ENCODE data around the gene GOLGA6D.
"Not testable (repeated sequence)": the region's sequence is repeated elsewhere in the genome, so short reads cannot be mapped to it uniquely, and the experiment has no call there.

The GOLGA6D gene, protein sequence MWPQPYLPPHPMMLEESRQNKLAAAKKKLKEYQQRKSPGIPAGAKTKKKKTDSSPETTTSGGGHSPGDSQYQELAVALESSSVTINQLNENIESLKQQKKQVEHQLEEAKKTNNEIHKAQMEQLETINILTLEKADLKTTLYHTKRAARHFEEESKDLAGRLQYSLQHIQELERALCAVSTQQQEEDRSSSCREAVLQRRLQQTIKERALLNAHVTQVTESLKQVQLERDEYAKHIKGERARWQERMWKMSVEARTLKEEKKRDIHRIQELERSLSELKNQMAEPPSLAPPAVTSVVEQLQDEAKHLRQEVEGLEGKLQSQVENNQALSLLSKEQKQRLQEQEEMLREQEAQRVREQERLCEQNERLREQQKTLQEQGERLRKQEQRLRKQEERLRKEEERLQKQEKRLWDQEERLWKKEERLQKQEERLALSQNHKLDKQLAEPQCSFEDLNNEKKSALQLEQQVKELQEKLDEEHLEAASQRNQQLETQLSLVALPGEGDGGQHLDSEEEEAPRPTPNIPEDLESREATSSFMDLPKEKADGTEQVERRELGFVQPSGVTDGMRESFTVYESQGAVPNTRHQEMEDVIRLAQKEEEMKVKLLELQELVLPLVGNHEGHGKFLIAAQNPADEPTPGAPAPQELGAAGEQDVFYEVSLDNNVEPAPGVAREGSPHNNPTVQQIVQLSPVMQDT
- long read RNA-seq: 0 reads

DNA sequence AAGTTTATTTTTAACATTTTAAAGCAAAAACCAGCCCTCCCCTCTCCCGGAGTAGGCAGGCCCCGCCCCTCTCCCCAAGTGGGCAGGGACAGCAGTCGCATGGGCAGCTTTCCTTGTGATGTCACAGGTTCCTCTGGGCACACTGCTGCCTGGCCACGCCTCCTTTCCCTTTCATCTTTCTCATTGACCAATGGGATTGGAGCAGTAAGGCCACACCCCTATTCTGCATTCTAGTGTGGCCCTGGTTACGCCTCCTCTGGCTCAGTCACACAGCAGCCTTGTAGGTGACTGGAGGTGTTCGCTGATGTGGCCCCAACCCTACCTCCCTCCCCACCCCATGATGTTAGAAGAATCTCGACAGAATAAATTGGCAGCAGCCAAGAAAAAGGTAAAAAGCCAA is at the start of gene GOLGA6D:
GOLGA6D (plus strand) TSS at position 264 of the 400 bp plus-strand sequence; CDS start at position 305, 41 bp downstream.
- not testable (repeated sequence) for H3K27ac ChIP-seq (replicated peaks); H3K27me3 ChIP-seq (ENCODE audit: insufficient read depth, poor library complexity, severe bottlenecking); H3K4me3 ChIP-seq (replicated peaks; ENCODE audit: insufficient read depth, low read length); DNase-seq (ENCODE audit: low read depth in 1 of 2, low spot score in 1 of 2)

DNA sequence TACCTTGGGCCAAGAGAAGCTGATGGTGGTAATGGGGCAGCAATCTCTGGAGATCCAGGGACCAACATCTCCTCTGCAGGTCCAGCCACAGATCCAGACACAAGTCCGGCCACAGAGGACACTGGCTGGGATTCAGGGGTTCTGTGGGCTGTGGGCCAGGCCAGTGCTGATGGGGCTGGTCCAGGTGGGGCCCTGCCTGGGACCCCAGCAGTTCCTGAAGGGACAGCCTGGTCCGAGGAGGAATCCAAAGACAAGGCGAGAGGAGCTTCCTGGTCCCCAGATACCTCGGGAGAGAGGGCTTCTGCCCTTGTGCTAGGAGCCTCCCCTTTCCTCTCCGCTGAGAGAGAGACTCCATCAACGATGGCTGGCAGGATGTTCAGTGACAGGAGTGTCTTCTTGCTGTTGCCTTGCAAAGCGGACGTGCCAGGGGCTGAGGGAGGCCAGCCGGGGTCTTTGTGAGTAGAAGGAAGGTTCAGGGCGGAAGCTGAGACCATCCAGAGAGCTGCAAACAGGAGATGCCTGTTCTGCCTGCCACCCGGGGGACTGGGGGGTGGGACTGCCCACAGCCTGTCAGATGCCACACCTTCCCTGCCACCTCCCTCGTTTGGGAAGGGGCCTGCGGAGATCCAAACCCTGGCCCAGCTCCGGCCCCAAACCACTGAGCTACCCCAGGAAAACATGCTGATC is 49.0 kb upstream of the GOLGA6D start:
- no peak overlapping the region for H3K27ac ChIP-seq (replicated peaks)
- no peak overlapping the region for H3K4me3 ChIP-seq (replicated peaks; ENCODE audit: insufficient read depth, low read length)
- no peak for TF ChIP-seq SPI1 (IDR thresholded peaks at IDR 0.05; ENCODE audit: borderline replicate concordance, low read depth)
- TF ChIP-seq GABPA (IDR thresholded peaks at IDR 0.05; ENCODE audit: low read depth): no peak
- no peak for TF ChIP-seq POLR2AphosphoS5 (IDR thresholded peaks at IDR 0.05; ENCODE audit: low read depth)
- TF ChIP-seq, protein P1, sequence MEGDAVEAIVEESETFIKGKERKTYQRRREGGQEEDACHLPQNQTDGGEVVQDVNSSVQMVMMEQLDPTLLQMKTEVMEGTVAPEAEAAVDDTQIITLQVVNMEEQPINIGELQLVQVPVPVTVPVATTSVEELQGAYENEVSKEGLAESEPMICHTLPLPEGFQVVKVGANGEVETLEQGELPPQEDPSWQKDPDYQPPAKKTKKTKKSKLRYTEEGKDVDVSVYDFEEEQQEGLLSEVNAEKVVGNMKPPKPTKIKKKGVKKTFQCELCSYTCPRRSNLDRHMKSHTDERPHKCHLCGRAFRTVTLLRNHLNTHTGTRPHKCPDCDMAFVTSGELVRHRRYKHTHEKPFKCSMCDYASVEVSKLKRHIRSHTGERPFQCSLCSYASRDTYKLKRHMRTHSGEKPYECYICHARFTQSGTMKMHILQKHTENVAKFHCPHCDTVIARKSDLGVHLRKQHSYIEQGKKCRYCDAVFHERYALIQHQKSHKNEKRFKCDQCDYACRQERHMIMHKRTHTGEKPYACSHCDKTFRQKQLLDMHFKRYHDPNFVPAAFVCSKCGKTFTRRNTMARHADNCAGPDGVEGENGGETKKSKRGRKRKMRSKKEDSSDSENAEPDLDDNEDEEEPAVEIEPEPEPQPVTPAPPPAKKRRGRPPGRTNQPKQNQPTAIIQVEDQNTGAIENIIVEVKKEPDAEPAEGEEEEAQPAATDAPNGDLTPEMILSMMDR (IDR thresholded peaks at IDR 0.05; ENCODE audit: insufficient read depth, low read length): no peak
- TF ChIP-seq, protein P2, sequence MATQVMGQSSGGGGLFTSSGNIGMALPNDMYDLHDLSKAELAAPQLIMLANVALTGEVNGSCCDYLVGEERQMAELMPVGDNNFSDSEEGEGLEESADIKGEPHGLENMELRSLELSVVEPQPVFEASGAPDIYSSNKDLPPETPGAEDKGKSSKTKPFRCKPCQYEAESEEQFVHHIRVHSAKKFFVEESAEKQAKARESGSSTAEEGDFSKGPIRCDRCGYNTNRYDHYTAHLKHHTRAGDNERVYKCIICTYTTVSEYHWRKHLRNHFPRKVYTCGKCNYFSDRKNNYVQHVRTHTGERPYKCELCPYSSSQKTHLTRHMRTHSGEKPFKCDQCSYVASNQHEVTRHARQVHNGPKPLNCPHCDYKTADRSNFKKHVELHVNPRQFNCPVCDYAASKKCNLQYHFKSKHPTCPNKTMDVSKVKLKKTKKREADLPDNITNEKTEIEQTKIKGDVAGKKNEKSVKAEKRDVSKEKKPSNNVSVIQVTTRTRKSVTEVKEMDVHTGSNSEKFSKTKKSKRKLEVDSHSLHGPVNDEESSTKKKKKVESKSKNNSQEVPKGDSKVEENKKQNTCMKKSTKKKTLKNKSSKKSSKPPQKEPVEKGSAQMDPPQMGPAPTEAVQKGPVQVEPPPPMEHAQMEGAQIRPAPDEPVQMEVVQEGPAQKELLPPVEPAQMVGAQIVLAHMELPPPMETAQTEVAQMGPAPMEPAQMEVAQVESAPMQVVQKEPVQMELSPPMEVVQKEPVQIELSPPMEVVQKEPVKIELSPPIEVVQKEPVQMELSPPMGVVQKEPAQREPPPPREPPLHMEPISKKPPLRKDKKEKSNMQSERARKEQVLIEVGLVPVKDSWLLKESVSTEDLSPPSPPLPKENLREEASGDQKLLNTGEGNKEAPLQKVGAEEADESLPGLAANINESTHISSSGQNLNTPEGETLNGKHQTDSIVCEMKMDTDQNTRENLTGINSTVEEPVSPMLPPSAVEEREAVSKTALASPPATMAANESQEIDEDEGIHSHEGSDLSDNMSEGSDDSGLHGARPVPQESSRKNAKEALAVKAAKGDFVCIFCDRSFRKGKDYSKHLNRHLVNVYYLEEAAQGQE (IDR thresholded peaks at IDR 0.05; ENCODE audit: insufficient replicate concordance, low read depth): no peak
- no peaks in the 10 kb centered on the region for H3K27me3 ChIP-seq (ENCODE audit: insufficient read depth, poor library complexity, severe bottlenecking)
- no peak for DNase-seq (ENCODE audit: low read depth in 1 of 2, low spot score in 1 of 2)

DNA sequence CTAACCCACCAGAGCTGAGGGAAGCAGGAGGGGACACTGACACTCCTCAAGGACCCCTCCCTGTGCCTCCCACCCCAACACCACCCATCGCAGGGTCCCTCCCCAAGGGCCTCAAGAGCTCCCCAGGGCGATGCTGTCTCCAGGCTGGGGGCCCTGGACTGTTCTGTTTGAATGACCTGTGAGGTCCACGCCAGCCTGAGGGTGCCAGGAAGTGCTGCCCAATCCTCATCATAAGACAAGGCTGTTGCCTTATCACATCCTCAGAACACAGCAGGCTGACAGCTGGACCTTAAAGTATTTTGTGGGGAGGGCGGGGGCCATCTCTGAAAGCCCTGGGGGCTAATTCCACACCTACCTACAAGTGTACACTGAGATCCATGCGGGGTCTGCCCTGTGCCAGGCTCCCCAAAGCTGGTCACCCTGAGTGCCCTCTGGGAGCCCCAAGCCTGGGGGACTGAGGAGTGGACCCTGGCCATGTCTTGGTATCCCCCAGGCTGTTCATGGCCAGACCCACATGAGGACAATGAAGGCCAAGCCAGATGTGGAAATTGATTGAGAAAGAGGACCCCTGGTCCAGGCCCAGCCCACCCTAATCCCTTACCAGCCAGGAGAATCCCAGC is 48.3 kb upstream of the GOLGA6D start:
- no peak for DNase-seq (ENCODE audit: low read depth in 1 of 2, low spot score in 1 of 2)
- TF ChIP-seq GABPA (IDR thresholded peaks at IDR 0.05; ENCODE audit: low read depth) (no peak), SPI1 (IDR thresholded peaks at IDR 0.05; ENCODE audit: borderline replicate concordance, low read depth) (no peak), POLR2AphosphoS5 (IDR thresholded peaks at IDR 0.05; ENCODE audit: low read depth) (no peak)
- TF ChIP-seq, protein P1 (IDR thresholded peaks at IDR 0.05; ENCODE audit: insufficient read depth, low read length): no peak
- TF ChIP-seq, protein P2 (IDR thresholded peaks at IDR 0.05; ENCODE audit: insufficient replicate concordance, low read depth): no peak
- Histone ChIP-seq H3K4me3 (replicated peaks; ENCODE audit: insufficient read depth, low read length) (no peak overlapping the region), H3K27ac (replicated peaks) (no peak overlapping the region), H3K27me3 (ENCODE audit: insufficient read depth, poor library complexity, severe bottlenecking) (no peaks in the 10 kb centered on the region)
